Esophagus squamous epithelium (tissue), 5 donors: Measurements from ENCODE around the gene HOXC10. TPM values are rescaled to one million over a fixed set of nuclear protein-coding genes. Genes with fewer than 3 reads are reported as not detected.
A peak's percentile ranks its signal among the peaks of the same experiment; 100 is the strongest.

Experiments
- DNase-seq: peaks from one replicate; lab custom pipeline; 2025; lab: John Stamatoyannopoulos, UW
- H3K27ac ChIP-seq, 4 donors: fragments of 200-600 bp; sonication (generic); one replicate each; pipeline ENCODE4 v1.5.1; 2016 to 2019; ENCODE audit warnings: mild to moderate bottlenecking in 1 of 4
- H3K27me3 ChIP-seq, 4 donors: fragments of 200-600 bp; sonication (generic); 1 replicate in 3 of 4; 2 replicates in 1 of 4; pipeline versions ENCODE4 v1.5.1 to v1.6.0; 2017 to 2021; ENCODE audit warnings: antibody characterized with exemption in 1 of 4
- H3K36me3 ChIP-seq, 3 donors: fragments of 200-600 bp; sonication (generic); one replicate each; pipeline ENCODE4 v1.5.1; 2016 to 2019
- H3K4me1 ChIP-seq, 3 donors: fragments of 200-600 bp; sonication (generic); one replicate each; pipeline ENCODE4 v1.5.1; 2017 to 2019
- H3K4me3 ChIP-seq, 4 donors: fragments of 200-600 bp; sonication (generic); 1 replicate in 3 of 4; 2 replicates in 1 of 4; pipeline ENCODE4 v1.5.1; 2016 to 2019; ENCODE audit warnings: mild to moderate bottlenecking in 2 of 4, moderate library complexity in 1 of 4
- H3K9me3 ChIP-seq, 3 donors: fragments of 200-600 bp; sonication (generic); one replicate each; pipeline ENCODE4 v1.5.1; 2016 to 2019
- CTCF ChIP-seq, 6 experiments: fragments of 450-650 bp in 4 of 6; fragments of 200-600 bp in 2 of 6; sonication (generic) in 2 of 6; IDR thresholded peaks; one replicate each; pipeline ENCODE4 v1.5.1; 2016 to 2019; ENCODE audit warnings: antibody characterized with exemption in 6 of 6, mild to moderate bottlenecking in 4 of 6, moderate library complexity in 4 of 6
- POLR2A ChIP-seq, 4 donors: fragments of 450-650 bp; IDR thresholded peaks; one replicate each; pipeline ENCODE4 v1.6.1; 2017; ENCODE audit warnings: antibody characterized with exemption in 4 of 4, mild to moderate bottlenecking in 4 of 4, moderate library complexity in 3 of 4
- WGBS, 2 donors: methylation state at CpG; one replicate each; pipeline ENCODE4 v1.1.5; 2018; 5-methylcytosine and 5-hydroxymethylcytosine counted together
- intact Hi-C: fragments of 100-400 bp; cut with DNase I; formaldehyde crosslinking; loops from one replicate; pipeline ENCODE4 v1.15.0; 2022
- total RNA-seq, 4 donors: library from RNA; depleted of rRNA; stranded (reverse); fragments of >200 nt; gene quantifications; one replicate each; pipeline ENCODE4 v1.1.0, GENCODE V29; 2016
- donor health status: DM: yes; HTN: yes; CAD: no.

HOXC10 gene
- total RNA-seq, 4 donors from 2014 or later: 0.31 to 1.3 TPM; not detected in 2

GRCh38 chr12:54033106-54033979 lies 48.4 kb downstream of the HOXC10 start:
- Histone ChIP-seq H3K9me3 (no peaks in the 10 kb centered on the region), H3K27me3 (peaks cover 0 to 97% (median 10%) of the 10 kb centered on the region in 4 donors), H3K4me3 (peak overlapping the region; percentile 33 to 71 (median 53)), H3K36me3 (no peaks in the 10 kb centered on the region), H3K4me1 (peaks cover 16 to 90% (median 17%) of the 10 kb centered on the region in 3 donors), H3K27ac (peak overlapping the region; percentile 55 to 83 (median 71))
- intact Hi-C loops: loop anchor here (5.0 kb wide), 1 partner anchor 159 kb away; no protein-coding TSS in a partner anchor
- WGBS, 2 donors: 2 to 3% methylated on average over 27 to 29 of the region's 61 CpGs
- no peak for TF ChIP-seq CTCF (IDR thresholded peaks at IDR 0.05)
- no peak for TF ChIP-seq POLR2A (IDR thresholded peaks at IDR 0.05)
- no peak for DNase-seq

GRCh38 chr12:54033980-54034784 lies 49.2 kb downstream of the HOXC10 start:
- Histone ChIP-seq H3K9me3 (no peaks in the 10 kb centered on the region), H3K27ac (peak overlapping the region; percentile 33 to 77 (median 60)), H3K27me3 (peaks cover 0 to 97% (median 6%) of the 10 kb centered on the region in 4 donors), H3K4me1 (peaks cover 16 to 90% (median 26%) of the 10 kb centered on the region in 3 donors), H3K36me3 (no peaks in the 10 kb centered on the region), H3K4me3 (peak overlapping the region; percentile 33 to 71 (median 53))
- intact Hi-C loops: loop anchor here (5.0 kb wide), 1 partner anchor 158 kb away; no protein-coding TSS in a partner anchor
- no peak for DNase-seq
- WGBS, 2 donors: 20 to 22% methylated on average over 15 to 20 of the region's 57 CpGs
- no peak for TF ChIP-seq CTCF (IDR thresholded peaks at IDR 0.05)
- no peak for TF ChIP-seq POLR2A (IDR thresholded peaks at IDR 0.05)

- 28 to 56% methylated on average over 8 to 18 of the region's 22 CpGs for WGBS, 2 donors
- TF ChIP-seq POLR2A (IDR thresholded peaks at IDR 0.05) (no peak), CTCF (IDR thresholded peaks at IDR 0.05) (no peak)
- Histone ChIP-seq H3K27me3 (peaks cover 0 to 97% (median 6%) of the 10 kb centered on the region in 4 donors), H3K36me3 (no peaks in the 10 kb centered on the region), H3K4me1 (peaks cover 16 to 90% (median 27%) of the 10 kb centered on the region in 3 donors), H3K4me3 (peak overlapping the region; percentile 33 to 71 (median 53)), H3K9me3 (no peaks in the 10 kb centered on the region), H3K27ac (peak overlapping the region; percentile 25 to 77 (median 49))
- no peak for DNase-seq
- intact Hi-C loops: loop anchor here (5.0 kb wide), 1 partner anchor 157 kb away; no protein-coding TSS in a partner anchor
Observed at GRCh38 chr12:54034785-54035310, 49.9 kb downstream of the HOXC10 start.

GRCh38 chr12:54035568-54036264 lies 50.8 kb downstream of the HOXC10 start:
- Histone ChIP-seq H3K9me3 (no peaks in the 10 kb centered on the region), H3K36me3 (no peaks in the 10 kb centered on the region), H3K27me3 (peaks cover 0 to 94% (median 5%) of the 10 kb centered on the region in 4 donors), H3K4me3 (no peak overlapping the region), H3K27ac (peak overlapping the region in 1 of 4 donors; percentile 85), H3K4me1 (peaks cover 16 to 91% (median 27%) of the 10 kb centered on the region in 3 donors)
- DNase-seq: no peak
- no peak for TF ChIP-seq POLR2A (IDR thresholded peaks at IDR 0.05)
- TF ChIP-seq CTCF (IDR thresholded peaks at IDR 0.05): no peak
- WGBS, 2 donors: 48 to 52% methylated on average over 4 of the region's 6 CpGs
- intact Hi-C loops: no loop called here
